Measurements from ENCODE around the gene SFXN2.
A peak's percentile ranks its signal among the peaks of the same experiment; 100 is the strongest.
"Not testable (repeated sequence)": the region's sequence is repeated elsewhere in the genome, so short reads cannot be mapped to it uniquely, and the experiment has no call there.

The SFXN2 gene

GRCh38 chr10:102720337-102720736 is 5.9 kb downstream of the SFXN2 start:
- DNase-seq (ENCODE audit: low read depth, low spot score), result no peak

GRCh38 chr10:102720775-102721301 is 6.4 kb downstream of the SFXN2 start:
- DNase-seq (ENCODE audit: low read depth, low spot score), result no peak

- DNase-seq (ENCODE audit: low read depth, low spot score), result no peak
Measured at GRCh38 chr10:102721954-102722353, 7.5 kb downstream of the SFXN2 start.

- no peak for DNase-seq (ENCODE audit: low read depth, low spot score)
Measured at GRCh38 chr10:102723989-102724388, 9.6 kb downstream of the SFXN2 start.

GRCh38 chr10:102726274-102726673 is 11.8 kb downstream of the SFXN2 start:
- no peak for DNase-seq (ENCODE audit: low read depth, low spot score)

GRCh38 chr10:102727037-102727818 is 12.8 kb downstream of the SFXN2 start:
- DNase-seq (ENCODE audit: low read depth, low spot score), result no peak

- DNase-seq (ENCODE audit: low read depth, low spot score), result peak; percentile 15
Measured at GRCh38 chr10:102729029-102730026, 14.9 kb downstream of the SFXN2 start.

GRCh38 chr10:102731222-102731800 is 16.9 kb downstream of the SFXN2 start:
- no peak for DNase-seq (ENCODE audit: low read depth, low spot score)

- no peak for DNase-seq (ENCODE audit: low read depth, low spot score)
Measured at GRCh38 chr10:102732661-102733060, 18.2 kb downstream of the SFXN2 start.

- DNase-seq (ENCODE audit: low read depth, low spot score), result no peak
Measured at GRCh38 chr10:102735065-102735562, 20.7 kb downstream of the SFXN2 start.

- DNase-seq (ENCODE audit: low read depth, low spot score), result no peak
Measured at GRCh38 chr10:102738692-102739121, 24.3 kb downstream of the SFXN2 start.

GRCh38 chr10:102740229-102740628 is 25.8 kb downstream of the SFXN2 start:
- DNase-seq (ENCODE audit: low read depth, low spot score), result no peak

- DNase-seq (ENCODE audit: low read depth, low spot score), result no peak
Measured at GRCh38 chr10:102741726-102742237, 27.3 kb downstream of the SFXN2 start.

GRCh38 chr10:102742313-102742712 is 27.9 kb downstream of the SFXN2 start:
- DNase-seq (ENCODE audit: low read depth, low spot score), result not testable (repeated sequence)

GRCh38 chr10:102743078-102743587 is 28.7 kb downstream of the SFXN2 start:
- no peak for DNase-seq (ENCODE audit: low read depth, low spot score)

- DNase-seq (ENCODE audit: low read depth, low spot score), result peak; percentile 90
Measured at GRCh38 chr10:102743588-102744373, 29.3 kb downstream of the SFXN2 start, which contains the start of gene WBP1L. Gene WBP1L, plus strand, starts transcription at chr10:102743948. Its CDS starts 106 bp downstream, at chr10:102744054.

GRCh38 chr10:102744374-102745051 is 30.1 kb downstream of the SFXN2 start:
- no peak for DNase-seq (ENCODE audit: low read depth, low spot score)

GRCh38 chr10:102745157-102745556 is 30.7 kb downstream of the SFXN2 start:
- DNase-seq (ENCODE audit: low read depth, low spot score), result no peak

GRCh38 chr10:102752266-102752930 is 38.0 kb downstream of the SFXN2 start:
- DNase-seq (ENCODE audit: low read depth, low spot score), result no peak
